ENCODE measurements around the gene SLC17A7. TPM values are rescaled to one million over a fixed set of nuclear protein-coding genes. Genes with fewer than 3 reads are reported as not detected.

SLC17A7 gene
- total and polyA plus RNA-seq, 2 of the 13 experiments (the other 11 are each of a cell fraction or from before 2014, with no cell fraction given), result 0.32 TPM; not detected in 1

- TF ChIP-seq FOXJ3 (CRISPR knock-in tag; IDR thresholded peaks at IDR 0.05; ENCODE audit: borderline replicate concordance) (no peak), ZNF556 (CRISPR knock-in tag; IDR thresholded peaks at IDR 0.05; ENCODE audit: borderline replicate concordance) (no peak), ZKSCAN5 (CRISPR knock-in tag; IDR thresholded peaks at IDR 0.05) (no peak), ELK4 (CRISPR knock-in tag; IDR thresholded peaks at IDR 0.05; ENCODE audit: borderline replicate concordance) (no peak), SIN3B (IDR thresholded peaks at IDR 0.05; ENCODE audit: low read length) (no peak), ZKSCAN1 (IDR thresholded peaks at IDR 0.05; ENCODE audit: low read length) (no peak), TBX3 (IDR thresholded peaks at IDR 0.05; ENCODE audit: borderline replicate concordance) (no peak), ZNF678 (CRISPR knock-in tag; IDR thresholded peaks at IDR 0.05) (no peak), ZNF281 (CRISPR knock-in tag; IDR thresholded peaks at IDR 0.05; ENCODE audit: borderline replicate concordance) (no peak), ETV5 (CRISPR knock-in tag; IDR thresholded peaks at IDR 0.05; ENCODE audit: borderline replicate concordance) (peak; percentile 16; the same call in 1 of the 2 replicates), ZKSCAN8 (CRISPR knock-in tag; IDR thresholded peaks at IDR 0.05; ENCODE audit: borderline replicate concordance) (no peak), BHLHE40 (IDR thresholded peaks at IDR 0.05; ENCODE audit: low read length) (no peak), KMT2A (CRISPR knock-in tag; IDR thresholded peaks at IDR 0.05) (no peak), GATA4 (IDR thresholded peaks at IDR 0.05; ENCODE audit: borderline replicate concordance, low read depth) (no peak), ZNF232 (CRISPR knock-in tag; IDR thresholded peaks at IDR 0.05; ENCODE audit: borderline replicate concordance) (no peak)
These were observed 13.3 kb downstream of the SLC17A7 start (continued) for GRCh38 chr19:49427855-49428546.
